Measurements from ENCODE around the gene GNAQ. TPM values are rescaled to one million over a fixed set of nuclear protein-coding genes. Genes with fewer than 3 reads are reported as not detected.

The GNAQ gene
- total RNA-seq, 1 experiment from 2014 or later, result 0.51 TPM

GRCh38 chr9:77708064-77708815, 323.4 kb downstream of the GNAQ start:
- H3K9me3 ChIP-seq (ENCODE audit: low read length), result no peaks in the 10 kb centered on the region
- H3K27me3 ChIP-seq (ENCODE audit: low read length), result no peaks in the 10 kb centered on the region
- no peaks in the 10 kb centered on the region for H3K9me2 ChIP-seq (replicated peaks; ENCODE audit: low read length)
- DNase-seq (peak; percentile 22), ATAC-seq (no peak)
- intact Hi-C loops (cut with micrococcal nuclease), result loop anchor here (5.0 kb wide), 1 partner anchor 44 kb away; no protein-coding TSS in a partner anchor
- ChIA-PET POLR2A (ENCODE audit: unreplicated experiment) (no interaction called here), CTCF (no interaction called here)
- H3K4me2 ChIP-seq (ENCODE audit: low read length), result peak overlapping the region; percentile 39; the same call in 1 of the 2 replicates
- H3K9ac ChIP-seq (ENCODE audit: low read length), result no peak overlapping the region
- no peaks in the 10 kb centered on the region for H3K79me2 ChIP-seq (ENCODE audit: low read length)
- peaks cover 31% of the 10 kb centered on the region for H3K4me1 ChIP-seq (ENCODE audit: insufficient read depth, low read length)
- no peak overlapping the region for H3K4me3 ChIP-seq (ENCODE audit: low read length)
- TF ChIP-seq, protein P1, sequence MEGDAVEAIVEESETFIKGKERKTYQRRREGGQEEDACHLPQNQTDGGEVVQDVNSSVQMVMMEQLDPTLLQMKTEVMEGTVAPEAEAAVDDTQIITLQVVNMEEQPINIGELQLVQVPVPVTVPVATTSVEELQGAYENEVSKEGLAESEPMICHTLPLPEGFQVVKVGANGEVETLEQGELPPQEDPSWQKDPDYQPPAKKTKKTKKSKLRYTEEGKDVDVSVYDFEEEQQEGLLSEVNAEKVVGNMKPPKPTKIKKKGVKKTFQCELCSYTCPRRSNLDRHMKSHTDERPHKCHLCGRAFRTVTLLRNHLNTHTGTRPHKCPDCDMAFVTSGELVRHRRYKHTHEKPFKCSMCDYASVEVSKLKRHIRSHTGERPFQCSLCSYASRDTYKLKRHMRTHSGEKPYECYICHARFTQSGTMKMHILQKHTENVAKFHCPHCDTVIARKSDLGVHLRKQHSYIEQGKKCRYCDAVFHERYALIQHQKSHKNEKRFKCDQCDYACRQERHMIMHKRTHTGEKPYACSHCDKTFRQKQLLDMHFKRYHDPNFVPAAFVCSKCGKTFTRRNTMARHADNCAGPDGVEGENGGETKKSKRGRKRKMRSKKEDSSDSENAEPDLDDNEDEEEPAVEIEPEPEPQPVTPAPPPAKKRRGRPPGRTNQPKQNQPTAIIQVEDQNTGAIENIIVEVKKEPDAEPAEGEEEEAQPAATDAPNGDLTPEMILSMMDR (conservative IDR thresholded peaks at IDR 0.05; ENCODE audit: low read depth, low read length), result no peak
- TF ChIP-seq EZH2phosphoT487 (IDR thresholded peaks at IDR 0.05; ENCODE audit: borderline replicate concordance, low read length) (no peak), EZH2 (IDR thresholded peaks at IDR 0.05; ENCODE audit: low read length, unreplicated experiment) (no peak)
- H2AFZ ChIP-seq (ENCODE audit: low read length), result no peak overlapping the region
- H3F3A ChIP-seq (ENCODE audit: low read length, unreplicated experiment), result peaks cover 8% of the 10 kb centered on the region
- H3K36me3 ChIP-seq (ENCODE audit: low read depth, low read length), result no peaks in the 10 kb centered on the region
- H3K27ac ChIP-seq (ENCODE audit: low read length), result no peak overlapping the region
- no peaks in the 10 kb centered on the region for H4K20me1 ChIP-seq (ENCODE audit: low read length)
- TSS peak; percentile 50 for BruUV-seq (replicated peaks)

DNA sequence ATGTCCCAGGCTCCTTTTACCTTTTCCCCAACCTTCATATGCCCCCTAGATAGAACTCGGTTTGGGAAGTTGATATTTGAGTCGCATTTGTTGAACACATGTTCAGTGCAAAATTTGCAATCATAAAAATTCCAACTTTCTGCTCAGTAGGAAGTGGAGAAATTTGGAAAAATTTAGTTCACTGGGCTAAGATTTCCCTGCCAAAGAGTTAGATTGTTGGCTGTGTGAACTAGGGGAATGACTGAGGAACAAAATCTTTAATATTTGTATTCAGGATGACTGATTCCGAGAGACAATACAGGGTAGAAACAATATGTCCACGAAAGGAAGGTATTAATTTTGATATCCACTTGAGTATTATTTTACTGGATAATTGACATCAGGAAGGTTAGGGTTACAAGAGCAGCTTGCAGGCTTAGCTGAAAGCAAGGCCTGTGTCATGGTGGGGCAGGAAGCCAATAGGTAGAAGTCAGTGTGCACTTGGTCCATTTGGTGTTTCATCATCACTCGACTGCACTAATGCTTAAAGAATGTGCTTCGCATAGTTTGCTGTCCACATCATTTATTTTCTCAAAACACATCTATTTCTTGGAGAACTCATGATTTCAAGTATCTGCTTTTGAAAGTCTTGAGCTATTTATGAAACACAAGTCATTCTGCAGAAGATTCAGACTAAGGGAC, 324.1 kb downstream of the GNAQ start:
- Histone ChIP-seq H3K27me3 (ENCODE audit: low read length) (no peaks in the 10 kb centered on the region), H3K27ac (ENCODE audit: low read length) (no peak overlapping the region), H3K9me2 (replicated peaks; ENCODE audit: low read length) (no peaks in the 10 kb centered on the region), H3K4me3 (ENCODE audit: low read length) (no peak overlapping the region), H3K9ac (ENCODE audit: low read length) (no peak overlapping the region), H3K4me2 (ENCODE audit: low read length) (peak overlapping the region; percentile 39; the same call in 1 of the 2 replicates), H3K4me1 (ENCODE audit: insufficient read depth, low read length) (peaks cover 24% of the 10 kb centered on the region), H4K20me1 (ENCODE audit: low read length) (no peaks in the 10 kb centered on the region), H3K79me2 (ENCODE audit: low read length) (no peaks in the 10 kb centered on the region), H3F3A (ENCODE audit: low read length, unreplicated experiment) (peaks cover 8% of the 10 kb centered on the region), H3K9me3 (ENCODE audit: low read length) (no peaks in the 10 kb centered on the region), H2AFZ (ENCODE audit: low read length) (no peak overlapping the region), H3K36me3 (ENCODE audit: low read depth, low read length) (no peaks in the 10 kb centered on the region)
- POLR2A ChIA-PET (ENCODE audit: unreplicated experiment), result no interaction called here
- DNase-seq, result peak; percentile 91
- BruUV-seq (replicated peaks), result no TSS peak
- TF ChIP-seq EZH2phosphoT487 (IDR thresholded peaks at IDR 0.05; ENCODE audit: borderline replicate concordance, low read length) (no peak), EZH2 (IDR thresholded peaks at IDR 0.05; ENCODE audit: low read length, unreplicated experiment) (no peak)
- TF ChIP-seq, protein P1 (conservative IDR thresholded peaks at IDR 0.05; ENCODE audit: low read depth, low read length), result no peak
- CTCF ChIA-PET, result no interaction called here
- peak; percentile 97 for ATAC-seq
- intact Hi-C loops (cut with micrococcal nuclease), result loop anchor here (5.0 kb wide), 1 partner anchor 45 kb away; no protein-coding TSS in a partner anchor
